CD4-positive, alpha-beta T cell treated with Interleukin-1 beta for 1 hour (primary cell): Measurements from ENCODE around the gene GMPR2.

Source experiments
- DNase-seq, 2 donors: peaks; one replicate each; pipeline ENCODE4 v3.0.0-alpha.2; 2020 to 2022

The GMPR2 gene

DNA sequence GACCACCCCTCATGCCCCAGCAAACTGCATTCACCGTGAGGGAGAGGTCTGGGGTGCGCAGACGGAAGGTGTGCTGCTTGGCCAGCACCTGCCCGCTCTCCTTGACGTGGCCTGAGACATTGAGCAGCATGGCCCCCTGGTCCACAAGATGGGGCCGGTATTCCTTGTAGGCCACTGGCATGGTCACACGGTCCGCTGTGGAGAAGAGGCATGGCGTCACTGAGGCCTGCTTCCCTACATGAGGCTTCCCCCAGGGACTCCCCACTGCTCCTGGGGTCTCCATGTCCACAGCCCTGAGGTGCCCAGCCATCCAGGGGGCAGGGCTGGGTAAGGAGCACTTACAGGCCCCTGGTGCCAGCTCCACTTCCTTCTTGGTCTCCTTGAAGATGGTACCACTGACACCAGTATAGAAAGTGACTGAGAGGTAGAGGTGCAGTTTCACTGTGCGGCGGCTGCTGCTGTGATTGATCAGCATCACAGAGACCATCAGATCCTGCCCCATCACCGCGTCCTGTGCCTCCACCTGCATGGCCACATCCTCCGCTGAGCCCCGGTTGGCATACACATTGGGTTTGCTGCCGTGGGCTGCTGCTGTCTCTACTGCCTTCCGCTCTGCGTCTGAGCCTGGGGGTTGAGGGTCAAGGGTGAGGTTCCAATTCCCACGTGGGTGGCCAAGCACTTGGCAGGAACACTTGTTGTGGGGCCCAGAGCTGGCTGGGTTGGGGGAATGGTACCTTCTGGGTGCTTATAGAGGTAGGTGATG lies 22.1 kb downstream of the GMPR2 start:
- no peak for DNase-seq

DNA sequence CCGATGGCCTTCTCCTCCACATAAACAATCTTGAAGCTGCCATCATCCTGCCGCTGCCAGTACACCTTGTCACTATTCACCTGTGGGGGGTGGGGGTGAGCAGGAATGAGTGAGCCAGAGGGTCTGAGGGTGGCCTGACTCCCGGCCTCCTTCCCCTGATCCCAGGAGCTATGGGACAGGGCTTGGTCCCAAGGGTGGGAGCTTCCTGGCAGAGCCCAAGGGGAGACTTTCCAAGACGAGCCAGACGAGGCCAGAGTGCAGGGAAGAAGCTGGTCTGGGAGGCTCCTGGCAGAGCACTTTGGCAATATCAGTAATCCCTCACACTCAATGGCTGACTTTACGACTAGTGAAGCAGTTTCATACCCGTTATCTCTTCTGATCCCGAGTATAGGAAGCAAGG lies 22.7 kb downstream of the GMPR2 start:
- DNase-seq = no peak

DNA sequence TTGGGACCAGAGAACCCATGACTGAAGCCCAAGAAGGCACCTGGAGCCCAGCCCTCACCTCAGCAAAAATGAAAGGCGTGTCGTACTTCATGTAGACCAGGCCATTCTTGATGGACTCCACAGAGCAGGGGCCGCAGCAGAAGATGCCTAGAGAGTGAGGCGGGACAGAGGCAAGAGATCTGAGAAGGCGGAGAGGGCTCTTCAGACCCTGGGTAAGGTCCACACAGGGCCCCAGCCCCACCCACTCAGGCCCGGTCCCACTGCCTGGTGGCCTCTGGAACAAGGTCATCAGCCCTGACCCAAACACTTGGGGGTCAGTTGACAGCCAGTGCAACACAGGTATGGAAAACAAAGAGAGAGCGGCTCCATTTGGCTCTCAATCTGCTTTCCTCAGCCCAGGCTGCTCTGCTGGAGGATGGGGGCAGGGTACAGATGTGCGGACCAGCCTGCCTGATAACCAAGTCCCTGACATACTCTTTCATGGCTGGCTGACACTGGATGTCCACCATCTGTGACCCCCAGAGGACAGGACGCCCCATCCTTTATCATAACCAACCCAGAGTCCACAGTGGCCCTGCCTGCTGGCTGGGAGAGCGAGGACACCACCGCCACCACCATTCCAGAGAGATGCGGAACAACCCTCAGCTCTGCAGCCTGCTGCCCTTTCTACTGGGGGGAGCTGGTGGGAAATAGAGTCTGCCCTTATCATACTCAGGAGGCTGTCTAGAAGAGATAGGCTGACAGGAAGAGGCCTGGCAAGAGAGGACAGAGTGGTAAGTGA lies 23.4 kb downstream of the GMPR2 start:
- no peak for DNase-seq

DNA sequence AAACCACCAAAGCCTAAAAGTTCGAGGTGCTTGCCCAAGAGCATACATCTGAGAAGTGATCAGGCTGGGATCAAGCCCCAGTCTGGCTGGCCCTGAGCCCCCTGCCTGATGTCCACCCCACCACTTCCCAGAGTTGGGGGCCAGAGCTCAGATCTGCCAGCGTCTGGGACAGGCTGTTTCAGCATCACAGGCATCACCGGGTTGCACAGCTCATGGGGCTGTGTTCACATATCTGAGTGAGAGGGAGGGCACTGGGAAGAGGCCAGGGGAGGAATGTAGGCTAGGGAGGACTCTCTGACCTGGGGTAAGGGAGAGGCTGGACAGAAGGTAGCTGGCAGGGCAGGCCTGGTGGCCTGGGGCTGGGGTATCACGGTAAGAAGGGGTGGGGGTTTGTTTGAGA lies 24.2 kb downstream of the GMPR2 start:
- DNase-seq = no peak

DNA sequence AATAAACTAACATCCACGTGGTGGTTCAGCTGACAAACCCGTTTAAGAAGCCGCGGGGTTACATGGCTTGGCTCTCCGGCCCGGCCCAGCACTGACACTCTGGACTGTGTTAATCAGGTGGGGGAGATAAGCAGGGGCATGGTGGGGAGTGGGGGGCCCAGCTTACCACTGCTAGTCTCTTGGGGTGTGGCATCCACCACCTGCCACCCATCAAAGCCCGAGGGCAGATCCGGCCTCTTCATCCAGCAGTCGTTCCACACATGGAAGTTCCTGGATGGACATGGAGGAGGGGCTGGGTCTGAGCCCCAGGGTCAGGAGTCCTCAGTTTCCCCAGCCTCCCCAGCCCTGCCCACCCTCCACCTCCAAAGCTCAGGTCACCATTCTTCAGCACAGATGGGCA lies 25.4 kb downstream of the GMPR2 start:
- DNase-seq = no peak

DNA sequence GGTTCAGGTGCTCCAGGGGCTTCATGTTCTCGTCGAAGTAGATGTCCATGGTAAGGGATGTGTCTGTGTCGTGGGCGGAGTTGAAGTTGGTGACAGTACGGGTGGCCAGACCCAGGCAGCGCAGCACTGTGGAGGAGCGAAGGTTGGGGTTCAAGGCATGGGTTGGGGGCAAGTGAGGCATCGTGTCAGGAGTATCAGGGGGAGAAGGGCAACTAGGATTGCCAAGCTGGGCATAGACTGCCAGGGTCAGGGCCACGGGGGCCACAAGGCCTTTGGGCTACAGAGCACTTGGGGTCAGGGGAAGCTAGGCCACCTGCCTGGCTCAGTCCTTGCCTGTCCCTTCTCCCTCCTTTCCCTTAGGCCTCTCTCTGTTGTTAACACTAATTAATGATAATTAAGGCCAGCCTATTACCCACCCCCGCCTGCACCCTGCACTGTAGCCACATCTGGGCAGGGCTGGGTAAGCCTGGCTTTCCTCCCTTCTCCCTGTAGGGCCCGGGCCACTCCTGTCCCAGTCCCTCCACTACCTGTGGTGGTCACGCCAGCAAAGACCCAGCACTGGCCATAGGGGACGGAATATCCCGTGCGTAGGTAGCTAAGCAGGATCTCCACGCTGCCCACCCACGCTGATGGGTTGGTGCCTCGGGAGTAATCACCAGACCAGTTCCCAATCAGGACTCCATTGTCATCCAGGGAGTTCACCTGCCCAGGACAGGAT lies 26.0 kb downstream of the GMPR2 start:
- no peak for DNase-seq

DNA sequence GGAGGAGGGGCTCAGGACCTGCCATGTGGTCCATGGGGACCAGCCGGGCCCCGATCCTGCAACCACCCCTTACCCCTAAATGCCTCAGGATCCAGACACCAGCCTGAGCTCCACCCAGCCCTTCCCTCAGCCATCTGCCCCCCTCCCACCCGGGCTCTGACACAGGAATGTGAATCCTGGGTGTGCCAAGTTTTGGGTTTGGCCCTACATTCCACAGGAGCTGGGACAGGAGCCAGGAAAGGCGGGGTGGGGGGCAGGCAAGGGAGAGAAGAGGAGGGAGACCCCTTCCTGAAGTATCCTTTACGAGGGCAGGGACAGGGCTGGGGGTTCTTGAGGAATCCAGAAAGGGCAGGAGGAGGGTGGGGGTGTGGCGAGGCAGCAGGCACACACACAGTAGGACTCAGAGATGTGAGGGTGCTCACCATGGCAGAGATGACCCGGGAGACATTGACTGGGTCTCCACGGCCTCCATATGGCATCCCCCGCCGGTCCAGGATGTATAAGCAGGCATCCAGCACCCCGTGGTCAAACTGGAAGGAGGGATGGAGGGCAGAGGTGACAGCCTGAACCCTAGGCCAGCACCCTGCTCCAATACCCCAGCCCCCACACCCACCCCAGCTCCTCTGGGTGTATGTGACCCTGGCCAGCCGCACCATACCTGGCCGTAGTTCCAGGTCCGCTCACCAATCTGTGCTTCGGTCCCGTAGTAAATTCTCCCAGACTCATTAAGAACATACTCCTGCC lies 26.7 kb downstream of the GMPR2 start:
- DNase-seq = no peak

DNA sequence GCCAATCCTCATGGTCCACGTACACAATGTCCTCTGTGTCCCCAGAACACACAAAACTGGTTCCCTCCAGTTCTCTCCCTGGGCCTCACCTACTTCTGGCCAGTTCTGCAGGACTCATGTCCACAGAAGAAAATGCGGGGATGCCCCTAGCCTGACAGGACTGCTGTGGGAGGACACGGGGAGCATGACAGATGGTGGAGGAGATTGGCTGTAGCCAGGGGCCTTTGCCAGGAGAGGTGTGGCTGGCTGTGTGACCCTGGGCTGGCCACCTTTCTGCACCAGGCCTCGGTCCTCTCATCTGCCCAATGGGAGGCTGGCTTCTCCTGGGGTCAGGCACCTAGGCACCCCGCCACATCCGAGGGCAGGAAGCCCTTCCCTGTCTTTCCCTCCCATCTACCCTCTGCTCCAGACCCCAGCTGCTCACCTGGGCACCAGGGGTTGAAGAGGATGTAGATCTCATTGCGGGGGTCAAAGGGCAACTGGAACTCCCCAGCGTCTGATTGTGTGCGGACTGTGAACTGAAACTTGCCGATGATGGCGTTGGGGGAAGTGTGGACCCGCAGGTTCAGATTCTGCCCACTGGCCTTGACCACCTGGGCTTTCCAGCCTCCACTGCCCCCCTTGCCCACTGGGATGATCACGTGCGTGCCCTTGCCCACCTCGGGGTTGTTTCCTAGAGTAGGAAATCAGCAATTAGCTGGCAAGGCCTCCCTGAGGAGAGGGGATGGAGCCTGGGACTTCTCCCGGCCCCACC lies 27.5 kb downstream of the GMPR2 start:
- DNase-seq = no peak

DNA sequence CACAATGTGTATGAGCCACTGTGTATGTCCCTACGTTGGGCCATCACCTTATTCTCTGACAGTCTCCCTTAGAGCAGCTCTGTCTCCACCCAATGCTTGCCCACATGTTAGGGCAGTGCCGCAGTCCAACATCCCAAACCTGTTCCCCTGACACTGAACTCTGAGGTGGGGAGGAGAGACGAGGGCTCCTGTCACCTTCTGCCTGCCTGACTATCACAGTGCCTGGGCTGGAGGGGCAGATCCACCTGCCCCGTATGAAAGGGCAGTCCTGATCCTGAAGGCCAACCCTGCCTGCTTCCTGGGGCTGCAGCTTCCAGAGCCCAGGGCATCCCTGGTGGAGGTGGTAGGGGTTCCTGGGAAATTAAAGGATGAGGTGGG lies 28.0 kb downstream of the GMPR2 start:
- no peak for DNase-seq

DNA sequence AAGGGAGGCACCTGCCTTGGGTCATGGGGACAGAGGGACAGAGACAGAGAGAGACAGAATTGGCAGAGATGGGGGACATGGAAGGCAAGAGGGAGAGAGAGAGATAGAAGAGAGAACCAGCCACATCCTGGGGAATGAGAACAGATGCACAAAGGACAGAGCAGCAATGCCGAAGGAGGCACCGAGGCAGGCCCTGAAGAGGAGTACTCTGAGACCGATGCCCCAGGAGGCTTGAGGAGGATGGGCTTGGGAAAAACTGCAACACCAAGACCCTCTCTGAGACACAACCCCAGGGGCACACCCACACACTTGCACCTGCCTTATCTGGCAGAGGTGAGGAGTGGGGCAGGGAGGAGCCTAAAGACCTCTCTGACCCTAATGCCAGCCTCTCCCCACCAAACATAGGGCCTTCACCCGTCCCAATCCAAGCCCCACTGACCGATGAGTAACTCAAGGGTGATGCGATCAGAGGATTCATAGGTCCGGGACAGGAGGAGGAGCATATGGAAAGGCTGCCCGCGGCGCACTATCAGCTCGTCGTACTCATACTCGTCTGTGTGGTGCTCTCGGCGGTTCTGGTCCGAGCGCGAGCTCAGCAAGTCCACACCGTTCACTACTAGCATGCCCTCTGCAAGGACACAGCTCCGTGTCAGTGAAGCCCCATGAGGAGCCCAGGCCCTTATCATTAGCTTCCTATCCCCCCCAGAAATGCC lies 28.7 kb downstream of the GMPR2 start:
- DNase-seq = no peak

DNA sequence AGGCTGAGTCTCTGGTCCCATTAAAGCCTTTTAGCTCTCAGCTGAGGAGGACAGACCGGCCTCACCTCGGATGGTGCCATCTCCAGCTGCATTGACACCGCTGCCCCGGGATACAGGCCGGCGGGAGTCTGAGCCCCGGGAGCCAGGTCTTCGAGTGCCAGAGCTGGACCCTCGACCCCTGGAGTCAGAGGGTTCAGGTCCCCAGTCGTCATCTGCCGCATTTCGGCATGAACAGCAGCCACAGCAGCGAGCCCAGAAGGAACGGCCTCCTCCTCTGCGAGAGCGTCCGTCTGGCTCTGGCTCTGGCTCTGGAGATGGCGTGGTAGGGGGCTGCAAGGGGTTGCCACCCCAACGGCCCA lies 29.2 kb downstream of the GMPR2 start:
- no peak for DNase-seq

DNA sequence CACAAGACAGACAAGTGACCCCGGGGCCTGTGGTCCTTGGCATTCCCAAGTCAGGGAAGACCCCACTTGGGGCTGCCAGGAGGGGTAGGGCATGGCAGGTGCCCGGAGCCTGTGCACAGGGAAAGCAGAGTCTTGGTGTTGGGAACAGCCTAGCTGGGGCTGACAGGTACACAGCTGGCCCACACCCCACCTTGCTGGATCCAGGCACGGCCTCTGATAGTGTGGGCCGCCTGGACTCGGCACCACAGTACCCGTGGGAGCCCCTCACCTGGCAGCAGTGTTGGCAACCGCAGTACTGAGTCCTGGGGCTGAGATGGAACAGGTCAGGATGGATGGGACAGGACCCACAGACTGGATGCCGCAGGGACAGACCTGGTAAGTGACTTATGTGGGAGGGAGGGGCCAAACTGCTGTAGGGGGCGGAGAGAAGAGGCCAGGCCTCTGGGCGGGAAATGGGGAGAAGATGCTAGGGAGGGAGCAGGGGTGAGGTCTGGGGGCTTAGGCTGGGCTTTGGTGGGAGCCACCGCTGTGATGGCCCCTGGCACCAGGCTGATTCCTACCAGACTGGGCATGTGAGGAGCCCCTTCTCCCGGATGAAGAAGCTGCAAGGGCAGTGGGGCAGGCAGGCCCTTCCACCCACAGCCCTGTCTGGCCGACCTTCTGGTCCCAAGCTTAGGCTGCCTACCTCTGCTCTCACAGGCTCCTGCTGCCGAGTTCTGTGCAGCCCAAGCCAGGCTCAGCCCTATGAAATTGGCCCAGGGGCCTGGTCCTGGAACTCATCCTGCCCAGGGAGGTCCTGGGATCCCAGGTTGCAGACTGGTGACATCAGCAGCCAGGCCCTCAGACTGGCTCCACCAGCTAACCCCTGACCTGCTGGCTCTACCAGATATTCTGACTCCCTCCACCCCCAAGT lies 30.3 kb downstream of the GMPR2 start, which contains the start of gene TGM1:
TGM1 (minus strand) TSS at position 357 of the 913 bp plus-strand sequence. CDS start 825 bp downstream, outside the sequence.
- no peak for DNase-seq

DNA sequence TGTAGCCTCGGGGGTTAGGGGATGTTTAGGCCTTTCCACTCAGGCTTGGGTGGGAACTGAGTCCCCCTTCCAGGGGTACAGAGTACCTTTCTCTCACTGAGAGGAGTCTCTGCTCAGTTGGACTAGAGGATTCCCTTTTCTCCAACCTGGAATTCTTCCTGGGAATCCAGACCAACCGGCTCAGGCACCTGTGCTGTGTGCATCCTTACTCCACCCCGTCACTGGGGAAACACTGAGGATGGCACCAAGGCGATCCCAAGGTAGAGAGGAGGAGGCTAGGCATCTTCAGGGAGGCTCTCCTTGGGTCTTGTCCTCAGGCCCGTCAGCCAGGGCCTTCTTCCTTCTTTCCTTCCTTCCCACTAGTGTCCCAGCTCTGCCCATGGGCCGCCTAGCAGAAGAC lies 31.1 kb downstream of the GMPR2 start:
- no peak for DNase-seq

DNA sequence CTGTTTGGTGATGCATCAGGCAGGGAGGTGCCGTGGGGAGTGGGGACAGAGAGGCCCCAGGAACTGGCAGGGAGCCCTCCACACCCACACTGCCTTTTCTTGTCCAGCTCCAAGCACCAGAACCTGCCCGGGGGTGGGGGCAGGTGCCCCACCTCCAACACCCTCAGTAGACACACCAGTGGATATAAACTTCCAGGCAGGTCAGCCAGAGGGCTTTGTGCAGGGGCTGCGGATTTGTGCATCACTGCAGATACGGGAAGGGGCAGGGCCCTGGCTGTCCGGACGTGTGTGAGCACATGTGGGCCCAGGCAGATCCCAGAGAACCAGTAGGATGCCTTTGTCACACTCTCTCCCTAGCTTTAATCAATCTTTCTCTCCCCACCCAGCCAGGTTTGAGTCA lies 31.6 kb downstream of the GMPR2 start:
- no peak for DNase-seq

DNA sequence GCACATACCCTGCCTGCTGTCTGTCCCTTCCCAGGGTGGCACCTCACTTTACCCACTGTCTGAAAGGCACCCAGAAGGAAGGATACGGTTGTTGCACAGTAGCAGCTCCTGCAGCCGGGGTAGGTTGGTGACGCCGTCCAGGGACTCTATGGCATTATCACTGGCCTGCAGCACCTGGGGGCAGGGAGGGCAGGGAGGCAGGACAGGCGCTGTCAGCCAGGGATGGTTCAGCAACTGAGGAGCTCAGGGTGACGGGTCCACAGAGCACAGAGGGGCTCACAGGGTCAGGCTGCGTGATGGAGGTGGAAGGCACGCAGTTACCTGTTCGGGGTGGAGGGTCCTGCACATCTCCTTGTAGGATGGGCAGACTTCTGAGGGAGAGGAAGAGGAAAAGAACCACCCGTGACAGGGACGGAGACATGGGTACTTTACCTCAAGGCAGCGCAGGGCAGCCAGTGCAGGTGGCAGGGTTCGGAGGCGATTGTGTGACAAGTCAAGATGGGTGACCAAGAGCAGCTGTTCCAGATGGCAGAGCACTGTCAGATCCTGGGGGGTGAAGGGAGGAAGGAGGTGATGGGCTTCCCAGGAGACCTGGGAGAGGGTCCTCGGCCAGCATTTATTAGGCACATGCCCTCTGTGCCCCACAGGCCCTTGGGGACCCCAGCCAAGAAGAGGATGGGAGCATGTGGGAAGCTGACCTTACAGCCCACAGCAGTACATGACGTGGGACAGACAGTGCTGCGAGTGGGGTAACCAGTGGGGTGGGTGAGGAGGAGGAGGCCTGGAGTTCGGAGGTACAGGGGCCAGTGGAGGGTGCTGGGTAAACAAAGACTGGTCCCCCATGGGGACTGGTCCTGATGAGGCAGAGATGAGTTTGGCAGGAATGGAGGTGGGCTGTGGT lies 33.9 kb downstream of the GMPR2 start:
- DNase-seq = no peak

DNA sequence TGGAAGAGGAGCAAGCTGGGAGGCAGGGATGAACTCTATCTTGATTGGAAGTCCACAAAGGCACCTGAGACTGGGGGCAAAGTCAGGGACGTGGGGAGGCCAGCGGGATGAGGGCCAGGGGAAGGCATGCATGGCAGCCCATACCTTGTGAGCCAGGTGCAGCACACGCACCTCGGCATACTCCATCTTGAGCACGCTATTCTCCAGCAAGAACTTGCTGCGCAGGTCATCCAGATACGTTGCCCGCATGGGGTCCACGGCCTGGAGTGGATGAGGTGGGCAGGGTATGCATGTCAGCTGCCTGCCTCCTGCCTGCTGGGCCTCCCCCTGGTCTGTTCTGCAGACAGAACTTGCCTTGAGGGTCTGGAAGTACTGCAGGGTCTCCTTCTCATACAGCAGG lies 34.8 kb downstream of the GMPR2 start:
- no peak for DNase-seq

DNA sequence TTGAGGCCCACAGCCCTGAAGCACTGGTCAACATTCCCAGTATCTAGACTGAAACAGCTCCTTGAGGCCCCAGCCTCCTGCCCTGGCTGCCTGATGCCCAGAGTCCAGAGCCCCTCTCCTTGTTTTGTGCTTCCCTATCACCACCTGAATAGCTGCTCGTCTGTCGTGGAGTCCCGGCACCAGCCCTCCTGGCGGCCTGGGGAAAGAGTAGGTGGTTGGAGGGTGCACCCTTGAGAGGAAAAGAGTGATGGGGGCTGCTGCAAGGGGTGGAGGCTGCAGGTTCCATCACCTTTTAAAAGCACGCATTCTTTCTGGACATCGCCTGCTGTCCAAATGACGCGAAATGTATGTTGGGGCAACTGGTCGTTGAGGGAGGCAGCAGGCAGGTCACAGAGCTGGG lies 35.5 kb downstream of the GMPR2 start:
- no peak for DNase-seq

DNA sequence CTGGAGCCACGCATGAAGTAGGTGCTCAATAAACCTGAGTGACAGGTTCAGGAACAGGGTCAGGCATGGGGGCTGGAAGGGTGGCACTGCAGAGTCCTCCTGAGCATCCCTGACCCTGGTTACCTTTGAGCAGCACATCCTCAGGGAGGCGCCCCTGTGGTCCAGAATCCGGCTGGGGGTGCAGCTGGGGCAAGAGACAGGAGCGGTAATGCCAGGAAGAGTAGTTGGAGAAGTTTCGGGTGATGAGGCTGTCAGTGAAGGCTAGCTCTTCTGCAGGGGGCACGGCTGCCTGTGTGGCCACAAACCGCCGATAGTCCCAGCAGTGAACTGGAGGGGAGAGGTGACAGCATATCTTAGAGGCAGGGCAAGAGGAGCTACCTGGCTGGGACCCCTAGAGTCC lies 36.6 kb downstream of the GMPR2 start:
- DNase-seq = no peak

DNA sequence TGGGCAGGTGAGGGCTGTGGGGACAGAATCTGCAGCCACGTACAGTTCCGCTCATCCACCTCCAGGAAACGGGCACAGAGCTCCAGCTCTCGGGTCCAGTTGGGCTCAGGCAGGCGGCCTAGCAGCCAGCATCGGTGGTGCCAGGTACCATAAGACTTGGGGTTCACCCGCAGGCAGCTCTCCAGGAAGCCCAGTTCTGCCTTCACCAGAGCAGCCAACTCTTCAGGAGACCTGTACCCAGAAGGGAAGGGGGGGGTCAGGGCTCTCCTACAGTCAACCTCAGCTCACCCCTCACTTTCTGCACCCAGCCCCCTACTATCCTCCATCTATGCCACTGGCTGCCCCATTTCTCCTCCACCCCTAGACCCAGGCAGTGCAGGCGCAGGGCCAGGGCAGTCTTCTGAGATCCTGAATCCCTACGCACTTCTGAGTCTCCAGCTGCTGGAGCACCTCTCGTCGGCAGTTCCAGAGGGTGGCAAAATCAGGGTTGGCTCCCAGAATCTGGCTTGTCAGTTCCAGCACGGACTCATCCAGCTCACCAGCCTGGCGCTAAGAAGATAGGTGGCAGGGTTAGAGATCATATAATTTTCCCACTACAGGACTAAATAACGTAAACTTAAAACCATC lies 37.3 kb downstream of the GMPR2 start:
- DNase-seq = no peak
